Loucy (cell line): Measurements from ENCODE around the gene STRAP.

Source experiments
- EZH2phosphoT487 ChIP-seq: fragments of 200-600 bp; IDR thresholded peaks from 2 replicates; pipeline ENCODE4 v1.6.1; 2018; ENCODE audit warnings: antibody characterized with exemption, mild to moderate bottlenecking, moderate library complexity, borderline replicate concordance
- TF ChIP-seq, protein P1 (sequence below): fragments of 200-600 bp; sonication (generic); conservative IDR thresholded peaks from 2 replicates; pipeline ENCODE4 v1.5.1; 2014; ENCODE audit warnings: mild to moderate bottlenecking, antibody characterized with exemption, low read length

DNA sequence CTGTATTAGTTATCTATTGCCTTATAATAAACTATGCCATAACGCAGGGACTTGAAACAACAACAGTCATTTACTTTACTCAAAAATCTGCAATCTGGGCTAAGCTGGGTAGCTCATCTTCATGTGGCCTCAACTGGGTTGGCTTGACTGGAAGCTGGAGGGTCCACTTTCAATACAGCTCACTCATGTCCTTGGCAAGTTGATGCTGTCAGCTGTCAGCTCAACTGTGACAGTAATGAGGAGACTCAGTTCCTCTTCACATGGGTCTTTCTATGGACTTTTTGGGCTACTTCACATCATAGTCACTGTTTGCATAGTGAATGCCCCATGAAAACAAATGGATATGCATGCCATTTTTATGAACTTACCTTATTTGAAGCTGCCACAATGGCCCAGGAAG is 33.6 kb upstream of the STRAP start:
- TF ChIP-seq, protein P1, sequence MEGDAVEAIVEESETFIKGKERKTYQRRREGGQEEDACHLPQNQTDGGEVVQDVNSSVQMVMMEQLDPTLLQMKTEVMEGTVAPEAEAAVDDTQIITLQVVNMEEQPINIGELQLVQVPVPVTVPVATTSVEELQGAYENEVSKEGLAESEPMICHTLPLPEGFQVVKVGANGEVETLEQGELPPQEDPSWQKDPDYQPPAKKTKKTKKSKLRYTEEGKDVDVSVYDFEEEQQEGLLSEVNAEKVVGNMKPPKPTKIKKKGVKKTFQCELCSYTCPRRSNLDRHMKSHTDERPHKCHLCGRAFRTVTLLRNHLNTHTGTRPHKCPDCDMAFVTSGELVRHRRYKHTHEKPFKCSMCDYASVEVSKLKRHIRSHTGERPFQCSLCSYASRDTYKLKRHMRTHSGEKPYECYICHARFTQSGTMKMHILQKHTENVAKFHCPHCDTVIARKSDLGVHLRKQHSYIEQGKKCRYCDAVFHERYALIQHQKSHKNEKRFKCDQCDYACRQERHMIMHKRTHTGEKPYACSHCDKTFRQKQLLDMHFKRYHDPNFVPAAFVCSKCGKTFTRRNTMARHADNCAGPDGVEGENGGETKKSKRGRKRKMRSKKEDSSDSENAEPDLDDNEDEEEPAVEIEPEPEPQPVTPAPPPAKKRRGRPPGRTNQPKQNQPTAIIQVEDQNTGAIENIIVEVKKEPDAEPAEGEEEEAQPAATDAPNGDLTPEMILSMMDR, result no peak
- no peak for TF ChIP-seq EZH2phosphoT487
